ENCODE results near the gene ERVW-1. TPM values are rescaled to one million over a fixed set of nuclear protein-coding genes. Genes with fewer than 3 reads are reported as not detected.
"Not testable (repeated sequence)": the region's sequence is repeated elsewhere in the genome, so short reads cannot be mapped to it uniquely, and the experiment has no call there.

The ERVW-1 gene
- total and polyA plus RNA-seq, 4 donors = 0.11 to 1.8 (median 1.7) TPM; not detected in 1

DNA sequence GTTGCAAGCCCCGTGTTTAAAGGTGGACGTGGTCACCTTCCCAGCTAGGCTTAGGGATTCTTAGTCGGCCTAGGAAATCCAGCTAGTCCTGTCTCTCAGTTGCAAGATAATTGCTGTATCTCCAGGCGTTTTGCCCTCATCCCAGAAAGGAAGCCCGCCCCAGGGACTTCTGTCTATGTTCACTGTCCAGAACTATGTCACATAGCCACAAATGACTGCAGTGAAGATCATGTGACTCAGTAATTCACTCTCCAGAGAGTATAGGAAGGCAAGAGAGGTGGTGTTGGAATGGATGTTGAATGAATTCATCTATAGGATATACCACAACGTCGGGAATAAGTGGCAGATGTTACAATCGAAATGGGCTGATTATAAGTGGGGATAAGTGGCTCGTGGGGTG is 349 bp upstream of the ERVW-1 start:
- H3K27ac ChIP-seq (ENCODE audit: low read depth, low read length) = no peak overlapping the region
- H3K27me3 ChIP-seq (ENCODE audit: control insufficient read depth, insufficient read depth, low read length) = no peaks in the 10 kb centered on the region
- no peaks in the 10 kb centered on the region for H3K4me1 ChIP-seq (ENCODE audit: control insufficient read depth, insufficient read depth, low read length)
- H3K9me3 ChIP-seq (ENCODE audit: control insufficient read depth, insufficient read depth, low read length) = no peaks in the 10 kb centered on the region
- DNase-seq (ENCODE audit: low read depth in 4 of 6, low spot score in 6 of 6) = no peak
- peaks cover 5% of the 10 kb centered on the region for H3K36me3 ChIP-seq (ENCODE audit: control insufficient read depth, insufficient read depth, low read length)
- WGBS (ENCODE audit: insufficient coverage) = 95% methylated on average over 7 of the region's 9 CpGs
- H3K4me3 ChIP-seq (ENCODE audit: low read depth, low read length) = no peak overlapping the region

DNA sequence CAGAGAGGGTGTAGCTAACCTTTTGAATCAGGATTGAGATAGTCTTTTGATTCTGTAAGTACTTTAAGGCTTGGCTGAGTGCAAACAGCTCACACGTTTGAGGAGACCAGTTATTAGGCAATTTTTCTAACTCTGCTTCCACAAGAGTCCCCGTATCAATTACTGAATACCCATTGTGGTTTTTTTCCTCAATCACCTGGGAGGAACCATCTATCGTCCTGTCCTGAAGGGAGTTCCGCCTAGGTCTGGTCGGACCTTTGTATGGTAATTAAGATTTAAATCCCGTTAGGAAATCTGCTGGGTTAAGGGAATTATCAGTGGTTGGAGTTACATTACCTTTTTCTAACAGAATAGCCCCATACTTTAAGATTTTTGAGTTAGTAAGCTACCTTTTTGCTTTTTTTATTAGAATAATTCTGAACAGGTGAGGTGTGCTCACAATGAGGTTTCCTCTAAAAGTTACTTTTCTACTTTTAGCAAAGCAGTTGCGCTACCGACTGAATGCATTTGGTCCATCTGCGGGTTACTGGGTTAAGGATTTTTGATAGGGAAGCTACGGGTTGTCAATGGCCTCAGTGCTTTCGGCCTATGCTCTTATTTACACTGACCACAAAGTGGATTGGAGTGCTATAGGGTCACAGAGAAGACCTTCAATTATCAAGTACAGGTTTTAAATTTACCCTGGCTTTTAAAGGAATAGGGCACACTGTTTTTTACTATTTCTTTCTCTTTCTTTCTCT is 1.7 kb downstream of the ERVW-1 start:
- not testable (repeated sequence) for H3K4me1 ChIP-seq (ENCODE audit: control insufficient read depth, insufficient read depth, low read length); H3K27ac ChIP-seq (ENCODE audit: low read depth, low read length); H3K36me3 ChIP-seq (ENCODE audit: control insufficient read depth, insufficient read depth, low read length); H3K9me3 ChIP-seq (ENCODE audit: control insufficient read depth, insufficient read depth, low read length); H3K4me3 ChIP-seq (ENCODE audit: low read depth, low read length); H3K27me3 ChIP-seq (ENCODE audit: control insufficient read depth, insufficient read depth, low read length); DNase-seq (ENCODE audit: low read depth in 4 of 6, low spot score in 6 of 6)
- no CpG with 5 or more reads among the region's 11 CpGs for WGBS (ENCODE audit: insufficient coverage)

DNA sequence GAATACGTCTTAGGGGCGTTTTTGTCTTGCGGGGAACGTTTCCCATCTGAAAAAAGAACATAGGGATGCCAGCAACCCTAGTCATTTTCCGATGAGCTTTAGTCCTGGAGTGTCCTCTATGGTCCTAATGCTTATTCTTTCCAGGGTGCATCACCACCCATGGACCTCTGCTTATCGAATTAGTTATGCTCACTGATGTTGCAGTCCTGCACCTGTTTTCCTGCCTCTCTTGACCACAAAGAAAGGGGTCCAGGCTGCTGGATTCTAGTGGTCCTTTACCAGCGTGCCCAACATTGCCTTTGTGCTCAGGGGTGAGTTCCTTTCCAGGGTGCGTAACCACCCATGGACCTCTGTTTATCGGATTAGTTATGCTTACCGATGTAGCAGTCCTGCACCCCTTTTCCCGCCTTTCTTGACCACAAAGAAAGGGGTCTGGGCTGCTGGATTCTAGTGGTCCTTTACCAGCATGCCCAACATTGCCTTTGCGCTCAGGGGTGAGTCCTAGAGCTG is 2.4 kb downstream of the ERVW-1 start:
- not testable (repeated sequence) for H3K4me1 ChIP-seq (ENCODE audit: control insufficient read depth, insufficient read depth, low read length); H3K9me3 ChIP-seq (ENCODE audit: control insufficient read depth, insufficient read depth, low read length); H3K27me3 ChIP-seq (ENCODE audit: control insufficient read depth, insufficient read depth, low read length); H3K36me3 ChIP-seq (ENCODE audit: control insufficient read depth, insufficient read depth, low read length); H3K27ac ChIP-seq (ENCODE audit: low read depth, low read length); DNase-seq (ENCODE audit: low read depth in 4 of 6, low spot score in 6 of 6); H3K4me3 ChIP-seq (ENCODE audit: low read depth, low read length)
- 94% methylated on average over 11 of the region's 12 CpGs for WGBS (ENCODE audit: insufficient coverage)

DNA sequence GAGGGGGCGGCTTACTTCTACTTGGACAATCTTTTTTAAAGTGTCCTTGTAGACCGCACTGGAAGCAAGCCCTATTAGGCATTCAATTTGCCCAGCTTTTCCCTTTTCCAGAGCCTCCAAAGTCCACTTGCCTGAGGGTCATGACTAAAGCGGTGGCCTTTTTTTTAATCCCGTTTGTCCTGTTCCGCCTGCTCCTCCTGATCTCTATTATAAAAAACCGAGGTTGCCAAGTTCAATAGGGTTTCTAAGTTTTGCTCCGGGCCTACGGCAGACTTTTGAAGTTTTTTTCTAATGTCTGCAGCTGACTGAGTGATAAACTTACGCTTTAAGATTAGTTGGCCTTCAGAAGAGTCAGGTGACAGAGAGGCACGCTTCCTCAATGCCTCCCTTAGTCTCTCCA is 3.8 kb downstream of the ERVW-1 start:
- WGBS (ENCODE audit: insufficient coverage) = 98% methylated on average over 5 of the region's 10 CpGs
- not testable (repeated sequence) for H3K27me3 ChIP-seq (ENCODE audit: control insufficient read depth, insufficient read depth, low read length); H3K9me3 ChIP-seq (ENCODE audit: control insufficient read depth, insufficient read depth, low read length); H3K4me1 ChIP-seq (ENCODE audit: control insufficient read depth, insufficient read depth, low read length); H3K27ac ChIP-seq (ENCODE audit: low read depth, low read length); H3K36me3 ChIP-seq (ENCODE audit: control insufficient read depth, insufficient read depth, low read length); H3K4me3 ChIP-seq (ENCODE audit: low read depth, low read length); DNase-seq (ENCODE audit: low read depth in 4 of 6, low spot score in 6 of 6)

DNA sequence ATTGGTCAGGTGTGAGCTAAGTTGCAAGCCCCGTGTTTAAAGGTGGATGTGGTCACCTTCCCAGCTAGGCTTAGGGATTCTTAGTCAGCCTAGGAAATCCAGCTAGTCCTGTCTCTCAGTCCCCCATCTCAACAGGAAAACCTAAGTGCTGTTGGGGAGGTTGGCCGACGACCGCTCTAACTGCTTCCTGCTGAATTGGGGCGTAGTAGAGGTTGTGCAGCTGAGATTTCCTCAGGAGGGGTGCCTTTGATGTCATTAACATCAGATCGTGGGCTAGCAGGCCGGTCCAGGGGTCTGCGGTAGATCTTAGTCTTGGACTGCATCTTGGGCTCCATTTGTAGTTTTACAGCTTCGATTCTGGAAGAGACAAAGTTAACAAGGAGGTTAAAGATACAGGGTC is 9.2 kb downstream of the ERVW-1 start:
- WGBS (ENCODE audit: insufficient coverage) = 95% methylated on average over 7 of the region's 9 CpGs
- H3K4me1 ChIP-seq (ENCODE audit: control insufficient read depth, insufficient read depth, low read length); H3K27me3 ChIP-seq (ENCODE audit: control insufficient read depth, insufficient read depth, low read length); H3K27ac ChIP-seq (ENCODE audit: low read depth, low read length); H3K9me3 ChIP-seq (ENCODE audit: control insufficient read depth, insufficient read depth, low read length); H3K36me3 ChIP-seq (ENCODE audit: control insufficient read depth, insufficient read depth, low read length); DNase-seq (ENCODE audit: low read depth in 4 of 6, low spot score in 6 of 6); H3K4me3 ChIP-seq (ENCODE audit: low read depth, low read length): not testable (repeated sequence)

DNA sequence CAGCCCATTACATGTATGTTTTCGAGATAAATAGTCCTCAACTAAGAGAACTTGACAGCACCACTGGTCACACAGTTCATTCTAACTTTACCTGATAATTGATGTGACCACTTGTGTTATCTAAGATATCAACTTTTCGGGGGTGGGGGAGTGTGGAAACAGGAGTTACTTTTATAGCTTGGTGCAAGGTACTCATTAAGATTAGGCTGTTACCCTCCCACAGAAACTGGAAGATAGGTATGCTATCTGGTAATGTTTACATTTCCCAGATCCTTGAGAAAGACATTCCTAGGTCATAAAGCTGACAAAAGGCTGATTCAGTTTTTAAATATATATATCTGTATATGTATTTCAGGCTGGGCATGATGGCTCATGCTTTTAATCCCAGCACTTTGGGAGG is 11.1 kb downstream of the ERVW-1 start:
- H3K27ac ChIP-seq (ENCODE audit: low read depth, low read length) = no peak overlapping the region
- H3K36me3 ChIP-seq (ENCODE audit: control insufficient read depth, insufficient read depth, low read length) = peaks cover 6% of the 10 kb centered on the region
- H3K27me3 ChIP-seq (ENCODE audit: control insufficient read depth, insufficient read depth, low read length) = no peaks in the 10 kb centered on the region
- H3K4me3 ChIP-seq (ENCODE audit: low read depth, low read length) = no peak overlapping the region
- no peak for DNase-seq (ENCODE audit: low read depth in 4 of 6, low spot score in 6 of 6)
- H3K9me3 ChIP-seq (ENCODE audit: control insufficient read depth, insufficient read depth, low read length) = no peaks in the 10 kb centered on the region
- WGBS (ENCODE audit: insufficient coverage) = no CpG with 5 or more reads among the region's 2 CpGs
- no peaks in the 10 kb centered on the region for H3K4me1 ChIP-seq (ENCODE audit: control insufficient read depth, insufficient read depth, low read length)

DNA sequence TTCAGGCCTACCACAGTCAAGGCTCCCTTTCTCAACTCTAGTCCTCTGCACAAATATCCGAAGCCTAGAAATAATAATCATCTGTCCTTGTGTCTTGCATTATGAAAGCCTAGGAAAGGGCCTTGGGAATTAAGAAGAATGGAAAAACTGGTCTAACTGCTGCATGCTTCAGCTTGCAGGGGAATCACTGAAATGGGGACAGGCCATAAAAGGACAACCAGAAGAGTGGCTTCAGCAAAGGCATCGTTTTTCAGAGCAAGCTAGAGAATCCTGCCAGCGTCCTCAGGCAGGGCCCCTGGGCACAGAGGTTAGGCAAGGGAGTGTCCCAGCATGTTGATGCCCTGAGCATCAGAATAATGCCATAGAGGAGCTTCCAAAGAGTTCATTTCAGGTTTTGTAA is 13.2 kb downstream of the ERVW-1 start:
- DNase-seq (ENCODE audit: low read depth in 4 of 6, low spot score in 6 of 6) = no peak
- 68% methylated on average over 2 of the region's 3 CpGs for WGBS (ENCODE audit: insufficient coverage)

DNA sequence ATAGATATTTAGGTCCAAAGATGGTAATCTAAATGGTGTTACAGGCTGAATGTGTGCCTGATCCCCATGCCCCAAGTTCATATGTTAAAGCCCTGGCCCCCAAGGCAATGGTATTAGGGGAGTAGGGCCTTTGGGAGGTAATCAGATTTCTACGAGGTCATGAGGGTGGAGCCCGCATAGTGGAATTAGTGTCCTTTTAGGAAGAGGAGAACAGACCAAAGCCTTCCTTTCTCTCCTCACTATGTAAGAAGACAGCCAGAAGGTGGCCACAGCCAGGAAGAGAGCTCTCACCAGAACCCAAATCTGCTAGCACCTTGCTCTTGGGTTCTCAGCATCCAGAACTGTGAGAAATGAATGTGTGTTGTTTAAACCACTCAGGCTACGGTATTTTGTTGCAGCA is 15.2 kb downstream of the ERVW-1 start:
- no peaks in the 10 kb centered on the region for H3K9me3 ChIP-seq (ENCODE audit: control insufficient read depth, insufficient read depth, low read length)
- H3K27ac ChIP-seq (ENCODE audit: low read depth, low read length) = no peak overlapping the region
- no peak overlapping the region for H3K4me3 ChIP-seq (ENCODE audit: low read depth, low read length)
- WGBS (ENCODE audit: insufficient coverage) = no CpG with 5 or more reads among the region's 3 CpGs
- H3K27me3 ChIP-seq (ENCODE audit: control insufficient read depth, insufficient read depth, low read length) = no peaks in the 10 kb centered on the region
- H3K36me3 ChIP-seq (ENCODE audit: control insufficient read depth, insufficient read depth, low read length) = peaks cover 10% of the 10 kb centered on the region
- no peak for DNase-seq (ENCODE audit: low read depth in 4 of 6, low spot score in 6 of 6)
- H3K4me1 ChIP-seq (ENCODE audit: control insufficient read depth, insufficient read depth, low read length) = no peaks in the 10 kb centered on the region

More for the DNA sequence above, 13.2 kb downstream of the ERVW-1 start:
- no peaks in the 10 kb centered on the region for H3K9me3 ChIP-seq (ENCODE audit: control insufficient read depth, insufficient read depth, low read length)
- no peaks in the 10 kb centered on the region for H3K4me1 ChIP-seq (ENCODE audit: control insufficient read depth, insufficient read depth, low read length)
- no peak overlapping the region for H3K4me3 ChIP-seq (ENCODE audit: low read depth, low read length)
- no peaks in the 10 kb centered on the region for H3K27me3 ChIP-seq (ENCODE audit: control insufficient read depth, insufficient read depth, low read length)
- peaks cover 6% of the 10 kb centered on the region for H3K36me3 ChIP-seq (ENCODE audit: control insufficient read depth, insufficient read depth, low read length)
- H3K27ac ChIP-seq (ENCODE audit: low read depth, low read length) = no peak overlapping the region

DNA sequence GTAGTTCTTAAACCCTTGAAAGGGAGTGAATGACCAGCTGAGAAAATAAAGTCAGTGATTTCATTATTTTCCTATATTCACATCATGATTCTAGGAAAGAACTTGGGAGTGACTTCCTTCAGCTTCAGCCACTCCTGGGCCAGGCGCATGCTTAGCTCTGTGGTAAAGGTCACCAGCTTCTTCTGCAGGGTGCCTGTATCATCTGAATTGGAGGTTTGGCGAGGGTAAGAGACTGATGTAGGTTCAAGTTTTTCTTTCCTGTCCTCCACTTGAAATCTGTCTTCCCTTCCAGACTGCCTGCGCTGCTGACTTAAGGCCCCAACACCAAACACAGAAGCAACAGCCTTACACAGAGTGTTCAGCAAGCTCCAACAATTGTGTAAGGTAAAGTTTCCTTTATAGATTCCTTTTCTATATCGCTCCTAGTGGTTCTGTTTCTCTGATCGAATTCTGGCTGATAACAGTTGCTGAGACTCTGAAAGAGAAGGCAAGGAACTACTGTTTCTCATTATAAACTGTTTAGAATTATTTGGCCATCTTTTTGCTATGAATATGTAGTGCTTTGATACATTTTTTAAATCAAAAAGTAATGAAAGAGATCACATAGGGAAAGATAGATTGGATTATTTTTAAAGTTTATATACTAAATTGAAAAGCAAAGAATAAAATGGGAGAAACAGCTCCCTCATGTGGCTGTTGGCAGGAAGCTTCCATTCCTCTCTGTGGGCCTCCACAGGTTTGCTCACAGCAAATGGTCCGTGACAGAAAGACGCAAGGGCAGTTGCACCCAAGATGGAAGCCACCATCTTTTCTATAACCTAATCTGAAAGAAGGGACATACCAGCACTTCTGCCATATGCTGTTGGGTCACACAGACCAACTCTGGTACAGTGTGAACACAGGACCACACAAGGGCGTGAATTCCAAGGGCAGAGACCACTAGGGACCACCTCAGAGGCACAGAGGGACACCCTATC is 16.4 kb downstream of the ERVW-1 start:
- Histone ChIP-seq H3K36me3 (ENCODE audit: control insufficient read depth, insufficient read depth, low read length) (peaks cover 18% of the 10 kb centered on the region), H3K9me3 (ENCODE audit: control insufficient read depth, insufficient read depth, low read length) (no peaks in the 10 kb centered on the region), H3K4me1 (ENCODE audit: control insufficient read depth, insufficient read depth, low read length) (no peaks in the 10 kb centered on the region), H3K27ac (ENCODE audit: low read depth, low read length) (peak overlapping the region; percentile 20), H3K4me3 (ENCODE audit: low read depth, low read length) (no peak overlapping the region), H3K27me3 (ENCODE audit: control insufficient read depth, insufficient read depth, low read length) (no peaks in the 10 kb centered on the region)
- peak in 2 of 6 donors; percentile 47 to 60 for DNase-seq (ENCODE audit: low read depth in 4 of 6, low spot score in 6 of 6)
- 35% methylated on average over 2 of the region's 8 CpGs for WGBS (ENCODE audit: insufficient coverage)

Measured in spinal cord (tissue), 10 donors.